Ovary (tissue), 3 donors: ENCODE data around the gene CDADC1.

ENCODE experiments used
- CTCF ChIP-seq, 3 donors: fragments of 450-650 bp in 2 of 3; fragments of 200-600 bp in 1 of 3; IDR thresholded peaks; one replicate each; pipeline versions ENCODE4 v1.5.1 to v1.8.0; 2016 to 2022; ENCODE audit warnings: antibody characterized with exemption in 3 of 3, mild to moderate bottlenecking in 1 of 3
- EP300 ChIP-seq: sonication (generic); formaldehyde crosslinking; IDR thresholded peaks from one replicate; pipeline ENCODE4 v1.6.1; 2017; ENCODE audit warnings: antibody characterized with exemption
- POLR2A ChIP-seq: fragments of 450-650 bp; IDR thresholded peaks from one replicate; pipeline ENCODE4 v1.6.1; 2017; ENCODE audit warnings: antibody characterized with exemption, mild to moderate bottlenecking, moderate library complexity
- donor health status: DM: no; HTN: no; CAD: no.

GRCh38 chr13:49240017-49240416, 7.7 kb upstream of the CDADC1 start:
- no peak for TF ChIP-seq POLR2A
- no peak for TF ChIP-seq EP300
- TF ChIP-seq CTCF (IDR thresholded peaks at IDR 0.05): no peak
